CD14-positive monocyte (primary cell): ENCODE measurements around the gene SRGAP2C. TPM values are rescaled to one million over a fixed set of nuclear protein-coding genes. Genes with fewer than 3 reads are reported as not detected.
"Not testable (repeated sequence)": the region's sequence is repeated elsewhere in the genome, so short reads cannot be mapped to it uniquely, and the experiment has no call there.

Source experiments
- DNase-seq, 3 donors: peaks; one replicate each; pipeline ENCODE4 v3.0.0-alpha.2; 2011 to 2022
- H2AFZ ChIP-seq: 2 replicates; pipeline ENCODE4 v1.6.0; 2012; ENCODE audit warnings: mild to moderate bottlenecking, low read depth, low read length, inconsistent platforms; ENCODE audit not compliant: insufficient read depth, poor library complexity, severe bottlenecking
- H3K27ac ChIP-seq, 2 donors: 1 replicate in 1 of 2; 2 replicates in 1 of 2; pipeline ENCODE4 v1.5.1; 2012 to 2013; ENCODE audit warnings: low read length in 2 of 2, control low read depth in 1 of 2, inconsistent platforms in 1 of 2, low read depth in 1 of 2, mild to moderate bottlenecking in 1 of 2
- H3K27me3 ChIP-seq, 2 donors: one replicate each; pipeline versions ENCODE4 v1.6.0 to v1.6.1; 2011 to 2013; ENCODE audit warnings: low read length in 2 of 2; ENCODE audit not compliant: control insufficient read depth in 2 of 2, insufficient read depth in 2 of 2
- H3K36me3 ChIP-seq, 2 donors: replicated peaks in 1 of 2; 1 replicate in 1 of 2; 2 replicates in 1 of 2; pipeline versions ENCODE4 v1.5.1 to v1.6.1; 2012 to 2013; ENCODE audit warnings: low read length in 2 of 2, control low read depth in 1 of 2, inconsistent platforms in 1 of 2, mild to moderate bottlenecking in 1 of 2; ENCODE audit not compliant: insufficient read depth in 2 of 2, control insufficient read depth in 1 of 2
- H3K4me1 ChIP-seq, 2 donors: 1 replicate in 1 of 2; 2 replicates in 1 of 2; pipeline versions ENCODE4 v1.5.1 to v1.6.1; 2012 to 2013; ENCODE audit warnings: low read length in 2 of 2, control low read depth in 1 of 2, inconsistent platforms in 1 of 2, mild to moderate bottlenecking in 1 of 2, moderate library complexity in 1 of 2; ENCODE audit not compliant: insufficient read depth in 2 of 2, control insufficient read depth in 1 of 2
- H3K4me2 ChIP-seq: replicated peaks from 2 replicates; pipeline ENCODE3; 2012; ENCODE audit warnings: low read length, moderate library complexity, mild to moderate bottlenecking; ENCODE audit not compliant: poor library complexity, severe bottlenecking; ENCODE audit errors: extremely low read depth
- H3K4me3 ChIP-seq, 3 experiments: fragments of 200-600 bp in 1 of 3; sonication (generic) in 1 of 3; replicated peaks in 1 of 3; 1 replicate in 2 of 3; 2 replicates in 1 of 3; pipeline ENCODE4 v1.5.1; 2011 to 2013; ENCODE audit warnings: low read length in 3 of 3, mild to moderate bottlenecking in 3 of 3, control low read depth in 2 of 3, low read depth in 2 of 3, inconsistent platforms in 1 of 3, moderate library complexity in 1 of 3
- H3K79me2 ChIP-seq: 2 replicates; pipeline ENCODE4 v1.6.0; 2012; ENCODE audit warnings: mild to moderate bottlenecking, control low read depth, inconsistent platforms, low read length, moderate library complexity; ENCODE audit not compliant: insufficient read depth
- H3K9ac ChIP-seq: 2 replicates; pipeline ENCODE4 v1.6.0; 2017; ENCODE audit warnings: low read length, mild to moderate bottlenecking; ENCODE audit not compliant: insufficient read depth, poor library complexity, severe bottlenecking
- H3K9me3 ChIP-seq, 2 donors: replicated peaks in 1 of 2; 1 replicate in 1 of 2; 2 replicates in 1 of 2; pipeline versions ENCODE4 v1.5.1 to v1.6.1; 2012 to 2013; ENCODE audit warnings: low read length in 2 of 2, control low read depth in 1 of 2; ENCODE audit not compliant: control insufficient read depth in 1 of 2, insufficient read depth in 1 of 2
- H4K20me1 ChIP-seq: 2 replicates; pipeline ENCODE4 v1.6.0; 2012; ENCODE audit warnings: mild to moderate bottlenecking, low read length, control low read depth, moderate library complexity; ENCODE audit not compliant: insufficient read depth
- H3K27ac Mint-ChIP-seq, 7 donors: one replicate each; pipeline ENCODE4 v1.8.0; 2020; ENCODE audit warnings: mild to moderate bottlenecking in 7 of 7, mixed read lengths in 7 of 7, moderate library complexity in 6 of 7, inconsistent platforms in 2 of 7
- H3K27me3 Mint-ChIP-seq, 3 donors: one replicate each; pipeline ENCODE4 v1.8.0; 2021 to 2022; ENCODE audit warnings: low read depth in 3 of 3, mild to moderate bottlenecking in 3 of 3, mixed read lengths in 3 of 3, moderate library complexity in 3 of 3, inconsistent platforms in 1 of 3
- H3K36me3 Mint-ChIP-seq, 2 donors: one replicate each; pipeline ENCODE4 v1.8.0; 2020; ENCODE audit warnings: mixed read lengths in 2 of 2, inconsistent platforms in 1 of 2, mild to moderate bottlenecking in 1 of 2
- H3K4me1 Mint-ChIP-seq: one replicate; pipeline ENCODE4 v1.8.0; 2020; ENCODE audit warnings: mild to moderate bottlenecking, mixed read lengths
- H3K4me3 Mint-ChIP-seq, 2 donors: one replicate each; pipeline ENCODE4 v1.8.0; 2020; ENCODE audit warnings: mild to moderate bottlenecking in 2 of 2, mixed read lengths in 2 of 2, moderate library complexity in 1 of 2
- H3K9me3 Mint-ChIP-seq, 7 donors: one replicate each; pipeline ENCODE4 v1.8.0; 2020 to 2022; ENCODE audit warnings: mixed read lengths in 7 of 7, mild to moderate bottlenecking in 6 of 7, moderate library complexity in 6 of 7, inconsistent platforms in 2 of 7
- WGBS: methylation state at CpG from one replicate; pipeline ENCODE4 v1.1.5; 2013; ENCODE audit warnings: missing lambda C conversion rate; ENCODE audit not compliant: insufficient coverage; 5-methylcytosine and 5-hydroxymethylcytosine counted together
- intact Hi-C, 2 donors: fragments of 100-400 bp; cut with micrococcal nuclease; formaldehyde crosslinking; loops; one replicate each; pipeline versions ENCODE4 v1.15.0 to v1.15.1; 2023
- polyA plus RNA-seq, 3 donors: library from polyadenylated mRNA; depleted of rRNA in 1 of 3; unstranded in 2 of 3; stranded (reverse) in 1 of 3; fragments of 300-500 nt in 2 of 3; fragments of >200 nt in 1 of 3; fragmentation: Illumina TruSeq in 2 of 3; gene quantifications; 1 replicate in 2 of 3; 2 replicates in 1 of 3; pipeline ENCODE4 v1.2.3, GENCODE V29; 2012 to 2021

SRGAP2C gene
- polyA plus RNA-seq, 3 donors, result 3.7 to 13.5 (median 5.4) TPM

- DNase-seq, H3K9me3 Mint-ChIP-seq, H3K27ac Mint-ChIP-seq, H3K27ac ChIP-seq, H3K4me1 Mint-ChIP-seq, H3K9me3 ChIP-seq, intact Hi-C loops, H3K4me1 ChIP-seq, H3K27me3 Mint-ChIP-seq, H4K20me1 ChIP-seq, H3K4me3 ChIP-seq, H2AFZ ChIP-seq, H3K36me3 Mint-ChIP-seq, H3K4me3 Mint-ChIP-seq, H3K79me2 ChIP-seq, H3K36me3 ChIP-seq, H3K9ac ChIP-seq, H3K27me3 ChIP-seq, H3K4me2 ChIP-seq: not testable (repeated sequence)
- WGBS, result no CpG with 5 or more reads among the region's 5 CpGs
Observed at GRCh38 chr1:121368910-121369309, 184.1 kb downstream of the SRGAP2C start.

GRCh38 chr1:121369959-121370358 lies 185.2 kb downstream of the SRGAP2C start:
- not testable (repeated sequence) for H3K36me3 ChIP-seq, H3K27me3 ChIP-seq

GRCh38 chr1:121374851-121375367 lies 190.1 kb downstream of the SRGAP2C start:
- H3K27ac Mint-ChIP-seq, result not testable (repeated sequence)

More at GRCh38 chr1:121369959-121370358, 185.2 kb downstream of the SRGAP2C start:
- H2AFZ ChIP-seq, H3K9me3 ChIP-seq, H3K4me1 Mint-ChIP-seq, H3K9ac ChIP-seq, H3K4me3 ChIP-seq, H3K4me2 ChIP-seq, H3K9me3 Mint-ChIP-seq, H4K20me1 ChIP-seq, H3K79me2 ChIP-seq, H3K27ac Mint-ChIP-seq, H3K4me1 ChIP-seq, intact Hi-C loops, H3K27me3 Mint-ChIP-seq, H3K27ac ChIP-seq, DNase-seq, H3K4me3 Mint-ChIP-seq, H3K36me3 Mint-ChIP-seq: not testable (repeated sequence)
- WGBS, result no CpG with 5 or more reads among the region's 2 CpGs

DNA sequence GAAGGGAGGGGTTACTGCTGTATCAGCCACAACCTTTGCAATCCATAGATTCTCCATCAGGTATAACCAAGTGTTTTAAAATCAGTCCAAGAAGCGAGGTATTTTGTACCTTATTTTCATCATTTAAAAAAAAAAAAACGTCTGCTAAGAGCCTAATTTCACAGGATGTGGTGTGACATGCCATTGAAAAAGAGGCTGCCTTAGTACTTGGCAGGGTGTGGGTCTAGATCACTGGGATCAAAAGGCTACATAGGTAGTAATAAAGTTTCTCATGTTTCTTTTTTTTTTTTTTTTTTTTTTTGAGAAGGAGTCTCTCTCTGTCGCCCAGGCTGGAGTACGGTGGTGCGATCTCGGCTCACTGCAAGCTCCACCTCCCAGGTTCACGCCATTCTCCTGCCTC lies 192.2 kb downstream of the SRGAP2C start:
- H3K79me2 ChIP-seq, H3K27ac Mint-ChIP-seq, H3K9me3 Mint-ChIP-seq, H4K20me1 ChIP-seq, H3K36me3 Mint-ChIP-seq, H3K27ac ChIP-seq, intact Hi-C loops, H3K27me3 Mint-ChIP-seq, H3K4me3 ChIP-seq, H3K4me3 Mint-ChIP-seq, H2AFZ ChIP-seq, H3K4me1 Mint-ChIP-seq, H3K9me3 ChIP-seq, H3K9ac ChIP-seq, H3K27me3 ChIP-seq, H3K4me1 ChIP-seq, DNase-seq, H3K36me3 ChIP-seq, H3K4me2 ChIP-seq: not testable (repeated sequence)
- no CpG with 5 or more reads among the region's 7 CpGs for WGBS

More at GRCh38 chr1:121374851-121375367, 190.1 kb downstream of the SRGAP2C start:
- H3K9ac ChIP-seq, H4K20me1 ChIP-seq, H3K27ac ChIP-seq, H3K27me3 Mint-ChIP-seq, H3K36me3 Mint-ChIP-seq, H3K4me1 ChIP-seq, H3K9me3 Mint-ChIP-seq, H3K9me3 ChIP-seq, H3K27me3 ChIP-seq, H3K4me2 ChIP-seq, H3K4me3 Mint-ChIP-seq, intact Hi-C loops, H3K4me1 Mint-ChIP-seq, DNase-seq, H3K4me3 ChIP-seq, H2AFZ ChIP-seq, H3K79me2 ChIP-seq, H3K36me3 ChIP-seq: not testable (repeated sequence)
- no CpG with 5 or more reads among the region's 3 CpGs for WGBS
